ENCODE measurements around the gene ATP8A2. TPM values are rescaled to one million over a fixed set of nuclear protein-coding genes. Genes with fewer than 3 reads are reported as not detected.

Gene ATP8A2
- total RNA-seq, 1 donor from 2014 or later, result 4.2 TPM

GRCh38 chr13:26012995-26013394, 641.2 kb downstream of the ATP8A2 start:
- Histone ChIP-seq H3K36me3 (no peaks in the 10 kb centered on the region), H3K27me3 (no peaks in the 10 kb centered on the region), H3K27ac (no peak overlapping the region), H3K4me3 (no peak overlapping the region), H2AFZ (replicated peaks) (no peak overlapping the region), H3K79me2 (ENCODE audit: low read depth) (no peaks in the 10 kb centered on the region), H3F3A (ENCODE audit: low read depth) (no peaks in the 10 kb centered on the region), H3K9me3 (ENCODE audit: low read depth) (no peaks in the 10 kb centered on the region), H3K9ac (no peak overlapping the region), H3K4me1 (peaks cover 12% of the 10 kb centered on the region), H4K20me1 (ENCODE audit: low read depth) (no peaks in the 10 kb centered on the region), H3K4me2 (no peak overlapping the region)
- Mint-ChIP-seq H3K4me1 (peaks cover 6% of the 10 kb centered on the region), H3K27ac (peak overlapping the region; percentile 63), H3K36me3 (no peaks in the 10 kb centered on the region), H3K9me3 (no peaks in the 10 kb centered on the region), H3K4me3 (no peak overlapping the region), H3K27me3 (ENCODE audit: insufficient read depth, low read depth) (peaks cover 3% of the 10 kb centered on the region)
- TF ChIP-seq EZH2 (IDR thresholded peaks at IDR 0.05), result no peak
- TF ChIP-seq EZH2phosphoT487 (IDR thresholded peaks at IDR 0.05), result no peak
- no peak for TF ChIP-seq CTCF (IDR thresholded peaks at IDR 0.05)
- DNase-seq (ENCODE audit: low spot score), result no peak

- Mint-ChIP-seq H3K4me3 (no peak overlapping the region), H3K27ac (no peak overlapping the region), H3K9me3 (no peaks in the 10 kb centered on the region), H3K4me1 (peaks cover 17% of the 10 kb centered on the region), H3K27me3 (ENCODE audit: insufficient read depth, low read depth) (peaks cover 7% of the 10 kb centered on the region), H3K36me3 (no peaks in the 10 kb centered on the region)
- Histone ChIP-seq H4K20me1 (ENCODE audit: low read depth) (no peaks in the 10 kb centered on the region), H3K4me1 (peaks cover 14% of the 10 kb centered on the region), H3K4me3 (no peak overlapping the region), H3F3A (ENCODE audit: low read depth) (no peaks in the 10 kb centered on the region), H3K27ac (no peak overlapping the region), H3K9me3 (ENCODE audit: low read depth) (no peaks in the 10 kb centered on the region), H2AFZ (replicated peaks) (no peak overlapping the region), H3K27me3 (no peaks in the 10 kb centered on the region), H3K36me3 (no peaks in the 10 kb centered on the region), H3K9ac (no peak overlapping the region), H3K4me2 (no peak overlapping the region), H3K79me2 (ENCODE audit: low read depth) (no peaks in the 10 kb centered on the region)
- DNase-seq (ENCODE audit: low spot score), result no peak
- TF ChIP-seq EZH2phosphoT487 (IDR thresholded peaks at IDR 0.05) (no peak), EZH2 (IDR thresholded peaks at IDR 0.05) (no peak), CTCF (IDR thresholded peaks at IDR 0.05) (no peak)
These were observed 643.7 kb downstream of the ATP8A2 start for GRCh38 chr13:26015271-26016125.

- no peak for TF ChIP-seq EZH2 (IDR thresholded peaks at IDR 0.05)
- TF ChIP-seq CTCF (IDR thresholded peaks at IDR 0.05), result no peak
- TF ChIP-seq EZH2phosphoT487 (IDR thresholded peaks at IDR 0.05), result no peak
- no peak for DNase-seq (ENCODE audit: low spot score)
- Histone ChIP-seq H3K27me3 (no peaks in the 10 kb centered on the region), H3F3A (ENCODE audit: low read depth) (no peaks in the 10 kb centered on the region), H3K9ac (no peak overlapping the region), H4K20me1 (ENCODE audit: low read depth) (no peaks in the 10 kb centered on the region), H3K9me3 (ENCODE audit: low read depth) (no peaks in the 10 kb centered on the region), H3K4me3 (no peak overlapping the region), H2AFZ (replicated peaks) (no peak overlapping the region), H3K27ac (no peak overlapping the region), H3K4me2 (no peak overlapping the region), H3K4me1 (peaks cover 8% of the 10 kb centered on the region), H3K79me2 (ENCODE audit: low read depth) (no peaks in the 10 kb centered on the region), H3K36me3 (no peaks in the 10 kb centered on the region)
- Mint-ChIP-seq H3K27me3 (ENCODE audit: insufficient read depth, low read depth) (peaks cover 11% of the 10 kb centered on the region), H3K36me3 (no peaks in the 10 kb centered on the region), H3K4me1 (peaks cover 18% of the 10 kb centered on the region), H3K9me3 (no peaks in the 10 kb centered on the region), H3K4me3 (no peak overlapping the region), H3K27ac (no peak overlapping the region)
These were observed 644.4 kb downstream of the ATP8A2 start for GRCh38 chr13:26016189-26016588.

Data from neural progenitor cell (in vitro differentiated cells).